ENCODE data around the gene PROX2.

PROX2 gene

DNA sequence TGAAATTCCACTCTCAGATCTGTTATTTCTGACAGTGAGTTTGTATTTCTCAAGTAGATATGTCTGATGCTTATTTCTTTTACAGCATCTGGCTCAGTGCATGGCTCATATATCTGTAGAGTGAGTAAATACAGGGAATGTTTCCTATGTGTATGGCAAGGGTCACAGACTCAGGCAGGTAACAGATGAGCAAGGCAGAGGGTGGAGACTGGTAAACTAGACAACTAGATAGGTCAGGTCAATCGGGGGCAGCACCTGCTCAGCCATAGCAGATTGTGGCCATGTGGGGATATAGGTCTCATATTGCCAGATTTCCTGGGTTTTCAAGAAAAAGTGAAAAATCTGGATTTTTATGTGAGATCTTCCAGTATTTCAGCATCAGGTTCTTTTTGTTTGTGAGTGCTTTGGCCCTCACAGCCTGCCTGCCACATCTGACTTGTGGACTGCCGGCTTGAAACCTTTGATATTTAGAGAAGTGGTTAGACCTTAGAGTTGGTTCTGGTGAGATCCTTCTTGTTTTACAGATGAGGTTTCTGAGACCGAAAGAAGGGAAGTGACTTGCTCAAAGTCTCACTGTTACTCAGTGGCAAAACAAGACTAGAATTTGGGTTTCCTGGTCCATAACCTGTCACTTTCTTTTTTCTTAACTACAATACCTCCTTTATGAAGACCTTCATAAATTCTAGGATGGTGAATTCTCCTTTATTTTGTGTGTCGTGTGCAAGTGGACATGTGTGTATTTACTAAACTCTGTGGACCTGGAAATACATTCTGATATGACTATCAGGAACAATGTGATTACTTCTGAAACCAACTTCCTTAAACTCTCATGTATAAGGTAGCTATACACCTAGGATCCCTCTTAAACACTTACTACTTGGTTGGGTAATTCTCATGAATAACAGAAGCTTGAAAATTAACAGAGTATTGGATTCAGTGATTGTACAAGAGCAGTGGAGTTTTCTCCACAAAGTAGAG is 34.4 kb downstream of the PROX2 start:
- TF ChIP-seq, protein P1, sequence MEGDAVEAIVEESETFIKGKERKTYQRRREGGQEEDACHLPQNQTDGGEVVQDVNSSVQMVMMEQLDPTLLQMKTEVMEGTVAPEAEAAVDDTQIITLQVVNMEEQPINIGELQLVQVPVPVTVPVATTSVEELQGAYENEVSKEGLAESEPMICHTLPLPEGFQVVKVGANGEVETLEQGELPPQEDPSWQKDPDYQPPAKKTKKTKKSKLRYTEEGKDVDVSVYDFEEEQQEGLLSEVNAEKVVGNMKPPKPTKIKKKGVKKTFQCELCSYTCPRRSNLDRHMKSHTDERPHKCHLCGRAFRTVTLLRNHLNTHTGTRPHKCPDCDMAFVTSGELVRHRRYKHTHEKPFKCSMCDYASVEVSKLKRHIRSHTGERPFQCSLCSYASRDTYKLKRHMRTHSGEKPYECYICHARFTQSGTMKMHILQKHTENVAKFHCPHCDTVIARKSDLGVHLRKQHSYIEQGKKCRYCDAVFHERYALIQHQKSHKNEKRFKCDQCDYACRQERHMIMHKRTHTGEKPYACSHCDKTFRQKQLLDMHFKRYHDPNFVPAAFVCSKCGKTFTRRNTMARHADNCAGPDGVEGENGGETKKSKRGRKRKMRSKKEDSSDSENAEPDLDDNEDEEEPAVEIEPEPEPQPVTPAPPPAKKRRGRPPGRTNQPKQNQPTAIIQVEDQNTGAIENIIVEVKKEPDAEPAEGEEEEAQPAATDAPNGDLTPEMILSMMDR (IDR thresholded peaks at IDR 0.05; ENCODE audit: insufficient read depth, low read depth, low read length, missing control alignments) = no peak
- DNase-seq (ENCODE audit: low read depth) = peak; percentile 91
- peak overlapping the region; percentile 22; the same call in 1 of the 2 replicates for H3K4me3 ChIP-seq (ENCODE audit: low read depth, low read length)

DNA sequence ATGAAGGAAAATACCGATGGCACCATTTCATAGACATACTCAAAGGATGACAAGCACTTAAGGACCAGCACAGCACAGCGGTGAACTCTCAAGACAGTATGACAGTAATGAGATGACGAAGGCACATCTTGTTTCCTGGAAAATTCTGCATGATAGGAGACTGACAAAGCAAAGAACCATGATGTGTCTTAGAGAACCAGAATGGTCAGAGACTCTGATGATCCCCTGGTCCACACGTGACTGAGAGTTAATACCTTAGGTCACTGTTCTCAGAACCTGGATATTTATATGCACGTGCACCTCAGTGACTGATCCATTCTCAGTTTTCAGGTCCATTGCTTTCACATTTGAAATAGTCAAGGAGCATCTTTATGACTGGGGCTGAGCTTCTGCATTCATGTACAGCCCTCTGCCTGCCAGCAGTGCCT is 35.3 kb downstream of the PROX2 start:
- TF ChIP-seq, protein P1 (IDR thresholded peaks at IDR 0.05; ENCODE audit: insufficient read depth, low read depth, low read length, missing control alignments) = no peak
- no peak overlapping the region for H3K4me3 ChIP-seq (ENCODE audit: low read depth, low read length)
- DNase-seq (ENCODE audit: low read depth) = peak; percentile 85

DNA sequence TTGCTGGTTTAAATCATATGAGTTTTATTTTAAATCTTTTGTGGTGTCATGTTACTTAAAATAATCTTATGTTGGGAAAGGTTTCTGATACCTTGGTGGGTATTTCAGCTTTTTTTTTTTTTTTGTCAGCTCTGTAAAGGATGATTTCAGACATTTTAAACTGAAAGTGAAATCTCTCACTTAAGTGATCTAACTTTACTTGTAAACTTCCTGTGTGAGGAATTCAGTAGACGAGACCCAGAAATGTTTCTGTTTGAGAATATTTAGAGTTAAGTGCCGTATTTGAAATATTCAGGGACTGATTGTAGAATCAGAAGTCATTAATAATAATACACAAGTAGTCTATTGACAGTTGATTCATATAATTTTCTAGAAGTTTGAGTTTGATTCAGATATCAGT is 37.8 kb downstream of the PROX2 start:
- peak; percentile 29 for DNase-seq (ENCODE audit: low read depth)
- TF ChIP-seq, protein P1 (IDR thresholded peaks at IDR 0.05; ENCODE audit: insufficient read depth, low read depth, low read length, missing control alignments) = no peak
- H3K4me3 ChIP-seq (ENCODE audit: low read depth, low read length) = peak overlapping the region; percentile 36

DNA sequence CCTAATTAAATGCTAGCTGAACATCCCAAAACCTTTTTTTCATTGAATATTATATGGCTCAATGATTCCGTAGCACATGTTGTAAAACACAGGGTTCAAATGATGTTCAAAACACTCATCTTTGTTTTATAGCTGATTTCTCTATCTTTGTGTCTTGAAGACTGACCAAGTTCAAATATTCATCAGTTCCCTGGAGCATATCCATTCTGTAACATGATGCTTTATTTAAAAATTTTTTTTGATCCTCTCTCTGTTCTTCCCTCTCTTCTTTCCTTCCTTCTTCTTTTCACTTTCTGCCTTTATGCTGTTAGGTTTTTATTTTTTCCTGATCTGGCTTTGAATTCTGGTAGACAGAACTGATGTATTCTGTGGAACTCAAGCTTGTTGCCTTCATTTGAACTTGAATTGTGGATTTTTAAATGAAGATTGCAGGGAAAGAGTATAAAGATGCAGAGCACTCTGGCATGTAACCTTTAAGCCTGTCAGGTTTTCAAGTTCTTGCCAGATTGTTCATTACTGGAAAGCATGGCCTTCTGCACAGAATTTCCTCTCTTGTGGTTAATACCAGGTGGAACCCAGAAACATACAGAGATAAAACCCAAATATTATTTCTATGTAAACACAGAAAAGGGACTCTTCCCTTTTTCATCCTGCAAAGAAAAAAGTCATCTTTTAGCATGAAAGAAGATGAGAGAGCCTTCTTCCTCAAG is 39.5 kb downstream of the PROX2 start:
- TF ChIP-seq, protein P1 (IDR thresholded peaks at IDR 0.05; ENCODE audit: insufficient read depth, low read depth, low read length, missing control alignments) = no peak
- H3K4me3 ChIP-seq (ENCODE audit: low read depth, low read length) = no peak overlapping the region
- DNase-seq (ENCODE audit: low read depth) = peak; percentile 46

DNA sequence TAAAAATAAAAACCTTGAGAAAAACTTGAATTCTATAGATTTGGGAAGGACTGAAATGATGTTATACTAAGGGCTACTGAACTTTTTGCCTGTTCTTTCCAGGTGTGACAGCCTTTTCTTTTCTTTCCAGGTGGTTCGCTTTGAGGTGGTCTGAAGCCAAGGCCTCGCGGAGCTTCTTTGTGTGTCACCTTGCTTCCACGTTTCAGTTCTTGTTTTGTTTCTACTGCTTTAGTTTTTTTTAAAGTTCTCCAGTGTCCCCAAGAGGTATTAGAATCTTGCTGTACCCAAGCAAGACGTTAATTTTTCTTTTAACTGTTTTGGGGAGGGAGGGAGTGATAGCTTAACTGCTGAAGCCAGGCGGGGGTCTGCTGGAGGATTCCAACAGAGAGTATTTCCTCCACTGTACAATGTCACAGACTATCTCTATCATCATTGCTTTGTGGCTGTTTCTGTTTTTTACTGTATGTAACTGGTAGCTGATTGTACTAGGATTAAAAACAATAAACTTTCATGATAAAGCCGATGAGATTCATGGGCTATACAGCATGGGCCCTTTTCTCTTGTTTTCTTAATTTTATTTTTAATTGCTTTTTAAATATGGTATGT is 40.2 kb downstream of the PROX2 start:
- peak; percentile 48 for DNase-seq (ENCODE audit: low read depth)
- TF ChIP-seq, protein P1 (IDR thresholded peaks at IDR 0.05; ENCODE audit: insufficient read depth, low read depth, low read length, missing control alignments) = no peak
- no peak overlapping the region for H3K4me3 ChIP-seq (ENCODE audit: low read depth, low read length)

DNA sequence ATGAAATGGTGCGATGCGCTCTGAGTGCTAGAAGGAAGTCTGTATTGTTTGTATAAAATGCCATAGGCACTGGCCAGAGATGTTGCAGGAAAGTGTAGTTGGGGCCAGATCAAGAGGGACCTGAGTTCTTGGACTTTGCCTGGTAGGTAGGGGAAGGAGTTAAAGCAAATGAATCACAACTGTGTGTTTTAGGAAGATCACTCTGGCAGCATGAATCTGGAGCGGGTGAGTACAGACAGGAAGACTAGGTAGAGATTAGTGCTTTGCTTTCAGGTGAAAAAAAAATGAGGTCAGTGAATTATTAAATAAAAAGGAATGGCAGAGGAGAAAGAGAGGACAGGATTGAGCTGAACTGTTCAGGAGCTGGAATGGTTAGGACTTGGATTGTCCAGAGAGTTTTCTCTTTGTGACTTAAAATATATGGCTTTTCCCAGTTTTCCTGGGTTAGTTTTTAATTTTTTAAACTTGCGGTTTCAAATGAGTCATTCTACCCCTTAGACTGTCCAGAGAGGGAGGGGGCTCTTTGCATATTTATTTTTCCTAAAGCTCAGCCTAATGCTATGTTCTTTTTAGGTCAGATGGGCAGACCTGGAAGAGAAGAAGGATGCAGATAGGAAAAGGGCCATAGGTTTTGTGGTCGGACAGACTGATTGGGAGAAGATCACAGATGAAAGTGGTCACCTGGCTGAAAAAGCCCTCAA is 41.1 kb downstream of the PROX2 start:
- DNase-seq (ENCODE audit: low read depth) = no peak
- TF ChIP-seq, protein P1 (IDR thresholded peaks at IDR 0.05; ENCODE audit: insufficient read depth, low read depth, low read length, missing control alignments) = no peak
- H3K4me3 ChIP-seq (ENCODE audit: low read depth, low read length) = no peak overlapping the region

All from GM12865 (cell line).